Measurements from ENCODE around the gene ZMAT3.
"Not testable (repeated sequence)": the region's sequence is repeated elsewhere in the genome, so short reads cannot be mapped to it uniquely, and the experiment has no call there.

Gene ZMAT3

GRCh38 chr3:179067839-179068238 is 3.8 kb downstream of the ZMAT3 start:
- no peak for DNase-seq

GRCh38 chr3:179067291-179067690 is 4.3 kb downstream of the ZMAT3 start:
- no peak for DNase-seq

GRCh38 chr3:179063945-179064560 is 7.6 kb downstream of the ZMAT3 start:
- no peak for DNase-seq

GRCh38 chr3:179056326-179056725 is 15.3 kb downstream of the ZMAT3 start:
- DNase-seq, result no peak

- DNase-seq, result not testable (repeated sequence)
Observed at GRCh38 chr3:179054565-179054964, 17.0 kb downstream of the ZMAT3 start.

GRCh38 chr3:179046497-179047353 is 24.9 kb downstream of the ZMAT3 start:
- no peak for DNase-seq

GRCh38 chr3:179045719-179046402 is 25.7 kb downstream of the ZMAT3 start:
- no peak for DNase-seq

- not testable (repeated sequence) for DNase-seq
Observed at GRCh38 chr3:179038899-179039251, 32.7 kb downstream of the ZMAT3 start.

- DNase-seq, result no peak
Observed at GRCh38 chr3:179038216-179038898, 33.3 kb downstream of the ZMAT3 start.

GRCh38 chr3:179037351-179037750 is 34.3 kb downstream of the ZMAT3 start:
- DNase-seq, result no peak

- no peak for DNase-seq
Observed at GRCh38 chr3:179036626-179037300, 34.8 kb downstream of the ZMAT3 start.

- no peak for DNase-seq
Observed at GRCh38 chr3:179036226-179036625, 35.4 kb downstream of the ZMAT3 start.

- no peak for DNase-seq
Observed at GRCh38 chr3:179035232-179035631, 36.4 kb downstream of the ZMAT3 start.

GRCh38 chr3:179033304-179033657 is 38.3 kb downstream of the ZMAT3 start:
- DNase-seq, result not testable (repeated sequence)

- not testable (repeated sequence) for DNase-seq
Observed at GRCh38 chr3:179032454-179033303, 38.9 kb downstream of the ZMAT3 start.

- no peak for DNase-seq
Observed at GRCh38 chr3:179029096-179029495, 42.5 kb downstream of the ZMAT3 start.

- DNase-seq, result no peak
Observed at GRCh38 chr3:179028408-179028807, 43.2 kb downstream of the ZMAT3 start.

- DNase-seq, result no peak
Observed at GRCh38 chr3:179027326-179027900, 44.2 kb downstream of the ZMAT3 start.

- DNase-seq, result no peak
Observed at GRCh38 chr3:179026636-179027035, 45.0 kb downstream of the ZMAT3 start.

- no peak for DNase-seq
Observed at GRCh38 chr3:179021119-179021903, 50.3 kb downstream of the ZMAT3 start.

- DNase-seq, result no peak
Observed at GRCh38 chr3:179020112-179020511, 51.5 kb downstream of the ZMAT3 start.

Measured in NCI-H524 (cell line).